Choroid plexus epithelial cell (primary cell): Measurements from ENCODE around the gene SERPINF2.

Experiments
- DNase-seq: peaks from one replicate; pipeline ENCODE4 v3.0.0-alpha.2; 2010; ENCODE audit warnings: low read depth
- H3K4me3 ChIP-seq: 2 replicates; pipeline ENCODE4 v1.5.1; 2011; ENCODE audit warnings: low read depth, mild to moderate bottlenecking, control low read depth, low read length, moderate library complexity
- CTCF ChIP-seq: conservative IDR thresholded peaks from 2 replicates; pipeline ENCODE4 v1.5.1; 2011; ENCODE audit warnings: low read depth, mild to moderate bottlenecking, control low read depth, inconsistent platforms, low read length, moderate library complexity

Gene SERPINF2

GRCh38 chr17:1725642-1726511 lies 16.8 kb upstream of the SERPINF2 start:
- DNase-seq: no peak
- no peak for TF ChIP-seq CTCF
- H3K4me3 ChIP-seq: peak overlapping the region; percentile 69

- TF ChIP-seq CTCF: no peak
Observed at GRCh38 chr17:1726626-1727257, 15.9 kb upstream of the SERPINF2 start.

GRCh38 chr17:1727258-1727789 lies 15.3 kb upstream of the SERPINF2 start:
- TF ChIP-seq CTCF: no peak
- no peak overlapping the region for H3K4me3 ChIP-seq
- DNase-seq: no peak

More at GRCh38 chr17:1726626-1727257, 15.9 kb upstream of the SERPINF2 start:
- no peak for DNase-seq
- H3K4me3 ChIP-seq: no peak overlapping the region

DNA sequence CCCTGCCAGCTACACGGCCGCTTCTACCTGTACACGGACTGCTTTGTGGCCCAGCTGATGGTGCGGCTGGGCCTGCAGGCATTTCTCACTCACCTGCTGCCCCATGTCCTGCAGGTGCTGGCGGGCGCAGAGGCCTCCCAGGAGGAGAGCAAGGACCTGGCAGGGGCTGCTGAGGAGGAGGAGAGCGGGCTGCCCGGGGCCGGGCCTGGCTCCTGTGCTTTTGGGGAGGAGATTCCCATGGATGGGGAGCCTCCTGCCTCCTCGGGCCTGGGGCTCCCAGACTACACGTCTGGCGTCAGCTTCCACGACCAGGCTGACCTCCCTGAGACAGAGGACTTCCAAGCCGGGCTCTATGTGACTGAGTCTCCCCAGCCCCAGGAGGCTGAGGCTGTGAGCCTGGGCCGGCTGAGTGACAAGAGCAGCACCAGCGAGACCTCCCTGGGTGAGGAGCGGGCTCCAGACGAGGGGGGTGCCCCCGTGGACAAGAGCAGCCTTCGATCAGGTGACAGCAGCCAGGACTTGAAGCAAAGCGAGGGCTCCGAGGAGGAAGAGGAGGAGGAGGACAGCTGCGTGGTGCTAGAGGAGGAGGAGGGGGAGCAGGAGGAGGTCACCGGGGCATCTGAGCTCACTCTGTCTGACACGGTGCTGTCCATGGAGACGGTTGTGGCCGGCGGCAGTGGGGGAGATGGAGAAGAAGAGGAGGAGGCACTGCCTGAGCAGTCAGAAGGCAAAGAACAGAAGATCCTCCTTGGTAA lies 14.6 kb upstream of the SERPINF2 start:
- TF ChIP-seq CTCF: no peak
- DNase-seq: no peak
- no peak overlapping the region for H3K4me3 ChIP-seq

DNA sequence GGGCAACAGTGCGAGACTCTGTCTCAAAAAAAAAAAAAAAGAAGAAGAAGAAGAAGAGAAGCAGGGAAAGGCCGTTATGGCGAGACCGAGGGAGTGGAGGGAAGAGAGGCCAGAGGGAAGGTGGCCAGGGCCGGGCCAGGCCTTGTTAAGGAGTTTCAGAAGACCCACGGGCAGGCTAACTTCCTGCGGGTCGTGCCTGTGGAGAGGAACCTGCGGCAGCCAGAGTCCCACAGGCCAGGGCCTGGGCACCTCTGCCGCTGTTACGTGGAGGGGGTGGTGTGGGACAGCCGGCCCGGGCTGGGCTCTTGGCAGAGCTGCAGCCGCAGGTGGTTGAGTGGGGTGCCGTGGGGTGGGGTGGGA lies 12.7 kb upstream of the SERPINF2 start:
- H3K4me3 ChIP-seq: no peak overlapping the region
- no peak for TF ChIP-seq CTCF
- DNase-seq: no peak

GRCh38 chr17:1730326-1731193 lies 12.1 kb upstream of the SERPINF2 start:
- peak; percentile 84 for DNase-seq
- no peak overlapping the region for H3K4me3 ChIP-seq
- no peak for TF ChIP-seq CTCF
